ENCODE data around the gene KRIT1. TPM values are rescaled to one million over a fixed set of nuclear protein-coding genes. Genes with fewer than 3 reads are reported as not detected.

Gene KRIT1
- polyA plus RNA-seq, 1 experiment = 23.7 TPM

DNA sequence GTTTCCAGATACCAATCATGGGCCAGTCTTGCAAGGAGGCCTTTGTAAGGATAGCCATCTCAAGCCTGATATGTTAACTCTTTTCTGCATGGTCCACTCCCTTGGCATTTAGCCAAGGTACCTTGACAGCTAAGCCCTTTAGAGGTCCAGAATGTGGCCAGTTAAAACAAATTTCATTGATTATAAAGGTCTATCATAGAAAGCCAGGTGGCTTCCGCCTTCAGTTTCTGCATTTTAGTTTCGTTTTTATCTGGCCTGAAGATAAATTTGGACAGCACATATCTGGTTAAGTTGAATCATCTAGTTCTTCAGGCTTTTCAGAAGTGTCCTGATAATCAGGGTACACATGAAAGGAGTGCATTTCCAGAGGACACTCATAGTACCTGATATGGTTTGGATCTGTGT, 30.7 kb upstream of the KRIT1 start:
- ChIA-PET POLR2A (no interaction called here), CTCF (interaction anchor here (0.6 to 1.2 kb wide), 2 partner anchors 23 to 36 kb away, joined by 3 read pairs; no protein-coding TSS in a partner anchor)
- TF ChIP-seq, protein P1, sequence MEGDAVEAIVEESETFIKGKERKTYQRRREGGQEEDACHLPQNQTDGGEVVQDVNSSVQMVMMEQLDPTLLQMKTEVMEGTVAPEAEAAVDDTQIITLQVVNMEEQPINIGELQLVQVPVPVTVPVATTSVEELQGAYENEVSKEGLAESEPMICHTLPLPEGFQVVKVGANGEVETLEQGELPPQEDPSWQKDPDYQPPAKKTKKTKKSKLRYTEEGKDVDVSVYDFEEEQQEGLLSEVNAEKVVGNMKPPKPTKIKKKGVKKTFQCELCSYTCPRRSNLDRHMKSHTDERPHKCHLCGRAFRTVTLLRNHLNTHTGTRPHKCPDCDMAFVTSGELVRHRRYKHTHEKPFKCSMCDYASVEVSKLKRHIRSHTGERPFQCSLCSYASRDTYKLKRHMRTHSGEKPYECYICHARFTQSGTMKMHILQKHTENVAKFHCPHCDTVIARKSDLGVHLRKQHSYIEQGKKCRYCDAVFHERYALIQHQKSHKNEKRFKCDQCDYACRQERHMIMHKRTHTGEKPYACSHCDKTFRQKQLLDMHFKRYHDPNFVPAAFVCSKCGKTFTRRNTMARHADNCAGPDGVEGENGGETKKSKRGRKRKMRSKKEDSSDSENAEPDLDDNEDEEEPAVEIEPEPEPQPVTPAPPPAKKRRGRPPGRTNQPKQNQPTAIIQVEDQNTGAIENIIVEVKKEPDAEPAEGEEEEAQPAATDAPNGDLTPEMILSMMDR (IDR thresholded peaks at IDR 0.05; ENCODE audit: insufficient read depth, low read depth, low read length) = no peak
- no peaks in the 10 kb centered on the region for H3K36me3 ChIP-seq (ENCODE audit: control insufficient read depth, insufficient read depth, low read length)
- H3K4me3 ChIP-seq (ENCODE audit: low read depth, low read length) = no peak overlapping the region
- no peaks in the 10 kb centered on the region for H3K27me3 ChIP-seq (ENCODE audit: control insufficient read depth, insufficient read depth, low read length)
- no peak for DNase-seq (ENCODE audit: low read depth)

DNA sequence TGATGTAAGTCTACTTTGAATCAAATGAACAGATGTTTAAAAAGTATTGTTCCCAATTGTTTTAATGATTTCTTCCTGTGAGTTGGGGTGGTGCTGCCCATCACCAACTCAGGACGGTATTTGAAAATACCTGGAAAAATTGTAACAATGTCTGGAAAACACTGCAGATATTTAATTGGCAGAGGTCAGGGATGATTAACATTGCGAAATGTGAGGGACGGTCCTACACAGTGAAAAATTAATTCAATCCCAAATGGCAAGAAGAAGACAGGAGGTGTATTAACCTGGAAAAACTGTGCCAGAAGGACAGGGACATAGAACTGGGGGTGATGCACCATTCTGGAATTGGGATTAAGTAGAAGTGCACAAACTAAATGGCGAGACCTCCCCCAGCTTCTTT, 29.6 kb upstream of the KRIT1 start:
- CTCF ChIA-PET = interaction anchor here (0.7 to 1.2 kb wide), 2 partner anchors 17 to 24 kb away, joined by 3 read pairs; no protein-coding TSS in a partner anchor
- POLR2A ChIA-PET = no interaction called here

DNA sequence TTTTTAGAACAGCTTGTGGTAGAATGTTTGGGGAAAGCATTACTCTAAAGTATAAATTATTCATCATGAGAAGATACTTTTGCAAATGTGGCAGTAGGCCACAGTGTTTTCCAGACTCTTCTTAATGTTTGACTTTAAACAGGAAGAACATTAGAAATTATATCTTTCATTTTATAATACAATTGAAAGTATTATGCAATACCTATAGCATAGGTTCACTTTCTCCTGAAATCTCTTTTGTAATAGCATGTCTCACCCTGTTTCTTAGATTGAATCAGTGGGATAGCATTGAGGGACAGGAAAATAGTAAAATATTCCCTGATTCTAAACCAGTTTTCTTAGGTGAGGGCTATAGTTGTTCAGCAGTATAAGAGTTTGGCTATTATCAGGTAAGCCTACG, 23.2 kb upstream of the KRIT1 start:
- POLR2A ChIA-PET = no interaction called here
- no peak overlapping the region for H3K4me3 ChIP-seq (ENCODE audit: low read depth, low read length)
- no peaks in the 10 kb centered on the region for H3K36me3 ChIP-seq (ENCODE audit: control insufficient read depth, insufficient read depth, low read length)
- DNase-seq (ENCODE audit: low read depth) = no peak
- CTCF ChIA-PET = no interaction called here
- no peaks in the 10 kb centered on the region for H3K27me3 ChIP-seq (ENCODE audit: control insufficient read depth, insufficient read depth, low read length)
- TF ChIP-seq, protein P1 (IDR thresholded peaks at IDR 0.05; ENCODE audit: insufficient read depth, low read depth, low read length) = no peak

More for the DNA sequence above, 29.6 kb upstream of the KRIT1 start:
- TF ChIP-seq, protein P1 (IDR thresholded peaks at IDR 0.05; ENCODE audit: insufficient read depth, low read depth, low read length) = no peak
- H3K27me3 ChIP-seq (ENCODE audit: control insufficient read depth, insufficient read depth, low read length) = no peaks in the 10 kb centered on the region
- no peak overlapping the region for H3K4me3 ChIP-seq (ENCODE audit: low read depth, low read length)
- DNase-seq (ENCODE audit: low read depth) = no peak
- H3K36me3 ChIP-seq (ENCODE audit: control insufficient read depth, insufficient read depth, low read length) = no peaks in the 10 kb centered on the region

DNA sequence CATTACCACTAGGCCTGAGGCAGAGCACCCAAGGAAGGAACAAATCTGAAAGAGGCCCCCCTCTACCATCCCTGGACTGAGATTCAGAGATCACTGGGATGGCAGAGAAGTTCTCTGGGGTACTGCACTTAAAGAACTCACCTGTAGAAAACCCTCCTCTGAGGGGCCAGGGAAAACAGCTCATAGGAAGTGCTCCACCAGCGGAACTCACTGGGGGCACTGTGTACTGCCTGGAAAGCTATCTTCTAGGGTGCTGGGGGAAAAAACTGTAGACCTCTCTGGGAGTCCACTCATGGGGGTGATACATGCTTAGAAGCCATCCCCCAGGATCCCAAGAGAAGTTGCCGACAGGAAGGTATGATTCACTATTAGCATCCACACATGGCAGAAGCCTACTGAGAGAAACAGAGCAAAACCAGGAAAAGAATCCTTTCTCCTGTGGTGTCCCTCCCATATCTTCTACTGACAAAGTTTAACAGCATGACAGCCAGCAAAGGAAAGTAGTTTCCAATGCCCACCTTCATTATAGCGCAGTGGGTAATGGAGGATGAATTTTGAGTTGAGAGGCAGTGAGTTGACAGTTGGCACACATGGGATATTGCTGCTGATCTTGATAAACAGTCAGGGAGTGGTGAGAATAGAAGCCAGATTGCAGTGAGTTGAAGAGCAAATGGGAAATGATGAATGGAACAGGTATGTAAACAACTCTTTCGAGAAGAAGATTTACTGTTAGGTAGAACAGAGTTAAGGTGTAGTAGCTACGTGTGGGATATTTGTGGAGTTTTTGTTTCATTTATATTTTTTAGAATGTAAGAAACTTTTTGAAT, 20.9 kb upstream of the KRIT1 start:
- Histone ChIP-seq H3K36me3 (ENCODE audit: control insufficient read depth, insufficient read depth, low read length) (no peaks in the 10 kb centered on the region), H3K27me3 (ENCODE audit: control insufficient read depth, insufficient read depth, low read length) (no peaks in the 10 kb centered on the region), H3K4me3 (ENCODE audit: low read depth, low read length) (no peak overlapping the region)
- DNase-seq (ENCODE audit: low read depth) = no peak
- CTCF ChIA-PET = interaction anchor here (0.6 kb wide), 1 partner anchor 11 kb away, joined by 3 read pairs; no protein-coding TSS in a partner anchor
- POLR2A ChIA-PET = no interaction called here
- TF ChIP-seq, protein P1 (IDR thresholded peaks at IDR 0.05; ENCODE audit: insufficient read depth, low read depth, low read length) = no peak

DNA sequence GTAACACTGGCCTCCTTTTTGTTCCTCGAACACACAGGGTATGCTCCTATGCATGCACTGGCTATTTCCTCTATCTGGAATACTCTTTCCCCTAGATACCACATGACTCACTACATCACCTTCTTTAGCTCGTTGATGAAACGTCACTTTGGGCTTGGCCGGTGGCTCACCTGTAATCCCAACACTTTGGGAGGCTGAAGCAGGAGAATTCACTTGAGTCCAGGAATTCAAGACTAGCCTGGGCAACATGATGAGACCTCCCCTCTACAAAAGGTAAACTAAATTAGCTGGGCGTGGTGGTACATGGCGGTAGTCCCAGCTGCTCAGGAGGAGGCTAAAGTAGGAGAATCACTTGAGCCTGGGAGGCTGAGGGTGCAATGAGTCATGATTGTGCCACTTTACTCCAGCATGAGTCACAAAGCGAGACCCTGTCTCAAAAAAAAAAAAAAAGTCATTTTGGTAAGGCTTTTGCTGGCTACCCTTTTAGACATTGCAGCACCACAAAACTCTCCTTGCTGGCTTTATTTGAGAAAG, 14.6 kb upstream of the KRIT1 start:
- Histone ChIP-seq H3K27me3 (ENCODE audit: control insufficient read depth, insufficient read depth, low read length) (no peaks in the 10 kb centered on the region), H3K4me3 (ENCODE audit: low read depth, low read length) (no peak overlapping the region), H3K36me3 (ENCODE audit: control insufficient read depth, insufficient read depth, low read length) (no peaks in the 10 kb centered on the region)
- no peak for DNase-seq (ENCODE audit: low read depth)
- POLR2A ChIA-PET = no interaction called here
- TF ChIP-seq, protein P1 (IDR thresholded peaks at IDR 0.05; ENCODE audit: insufficient read depth, low read depth, low read length) = no peak
- CTCF ChIA-PET = interaction anchor here (0.6 kb wide), 1 partner anchor 8 kb away, joined by 3 read pairs; no protein-coding TSS in a partner anchor

Data from BJ (cell line).